C4-2B (cell line): ENCODE data around the gene SLC13A2.
"Not testable (repeated sequence)": the region's sequence is repeated elsewhere in the genome, so short reads cannot be mapped to it uniquely, and the experiment has no call there.

Experiments used
- H3K27ac ChIP-seq: fragments of 450-650 bp; 2 replicates; pipeline ENCODE4 v1.5.1; 2017
- ZFX ChIP-seq: fragments of 450-650 bp; IDR thresholded peaks from 2 replicates; pipeline ENCODE4 v1.6.1; 2017
- TF ChIP-seq, protein P1 (sequence below): fragments of 450-650 bp; conservative IDR thresholded peaks from 2 replicates; pipeline ENCODE4 v1.5.1; 2017; ENCODE audit warnings: mild to moderate bottlenecking

The SLC13A2 gene

DNA sequence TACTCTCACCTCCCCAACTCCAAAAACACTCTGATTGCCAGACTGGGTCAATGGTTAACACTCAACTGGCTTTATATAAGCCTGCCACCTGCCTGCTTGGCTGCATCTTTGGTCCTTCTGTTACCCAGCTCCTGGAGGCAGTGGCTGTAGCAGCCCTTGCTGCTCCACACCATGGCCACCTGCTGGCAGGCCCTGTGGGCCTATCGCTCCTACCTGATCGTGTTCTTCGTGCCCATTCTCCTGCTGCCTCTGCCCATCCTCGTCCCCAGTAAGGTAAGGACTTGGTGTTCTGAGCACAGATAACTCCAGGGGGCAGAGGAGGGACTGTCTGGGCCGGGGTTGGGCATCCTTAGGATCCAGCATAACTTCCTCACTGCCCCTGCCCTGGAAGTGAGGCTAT lies at the start of gene SLC13A2:
Gene SLC13A2 (plus strand): TSS at position 103 of the 400 bp plus-strand sequence. CDS start 69 bp downstream, at position 172.
- TF ChIP-seq, protein P1, sequence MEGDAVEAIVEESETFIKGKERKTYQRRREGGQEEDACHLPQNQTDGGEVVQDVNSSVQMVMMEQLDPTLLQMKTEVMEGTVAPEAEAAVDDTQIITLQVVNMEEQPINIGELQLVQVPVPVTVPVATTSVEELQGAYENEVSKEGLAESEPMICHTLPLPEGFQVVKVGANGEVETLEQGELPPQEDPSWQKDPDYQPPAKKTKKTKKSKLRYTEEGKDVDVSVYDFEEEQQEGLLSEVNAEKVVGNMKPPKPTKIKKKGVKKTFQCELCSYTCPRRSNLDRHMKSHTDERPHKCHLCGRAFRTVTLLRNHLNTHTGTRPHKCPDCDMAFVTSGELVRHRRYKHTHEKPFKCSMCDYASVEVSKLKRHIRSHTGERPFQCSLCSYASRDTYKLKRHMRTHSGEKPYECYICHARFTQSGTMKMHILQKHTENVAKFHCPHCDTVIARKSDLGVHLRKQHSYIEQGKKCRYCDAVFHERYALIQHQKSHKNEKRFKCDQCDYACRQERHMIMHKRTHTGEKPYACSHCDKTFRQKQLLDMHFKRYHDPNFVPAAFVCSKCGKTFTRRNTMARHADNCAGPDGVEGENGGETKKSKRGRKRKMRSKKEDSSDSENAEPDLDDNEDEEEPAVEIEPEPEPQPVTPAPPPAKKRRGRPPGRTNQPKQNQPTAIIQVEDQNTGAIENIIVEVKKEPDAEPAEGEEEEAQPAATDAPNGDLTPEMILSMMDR = no peak
- no peak for TF ChIP-seq ZFX
- peak within 1 kb of the TSS; percentile 65; the same call in 1 of the 2 replicates for H3K27ac ChIP-seq

DNA sequence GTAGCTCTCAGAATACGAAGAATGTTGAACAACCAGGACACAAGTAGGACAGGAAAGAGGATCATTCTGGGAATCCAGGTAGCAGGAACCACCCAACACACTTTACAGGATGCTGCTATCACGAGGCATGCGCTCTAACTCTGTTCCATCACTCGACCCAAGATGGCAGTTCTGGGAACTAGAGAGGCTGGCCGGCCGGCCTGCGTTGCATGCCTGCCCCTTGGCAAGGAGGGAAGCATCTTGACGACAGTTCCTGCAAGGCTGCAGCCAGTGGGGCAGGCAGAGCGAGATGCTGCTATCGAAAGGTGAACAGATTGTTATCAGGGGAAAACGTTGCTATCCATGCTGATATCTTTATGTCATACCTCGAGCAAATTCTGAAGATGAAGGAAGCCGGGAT lies 48.2 kb upstream of the SLC13A2 start:
- TF ChIP-seq, protein P1 = no peak
- no peak for TF ChIP-seq ZFX
- H3K27ac ChIP-seq = no peak overlapping the region

GRCh38 chr17:28426081-28426519 lies 47.3 kb upstream of the SLC13A2 start:
- TF ChIP-seq, protein P1 = peak; percentile 53
- no peak for TF ChIP-seq ZFX

DNA sequence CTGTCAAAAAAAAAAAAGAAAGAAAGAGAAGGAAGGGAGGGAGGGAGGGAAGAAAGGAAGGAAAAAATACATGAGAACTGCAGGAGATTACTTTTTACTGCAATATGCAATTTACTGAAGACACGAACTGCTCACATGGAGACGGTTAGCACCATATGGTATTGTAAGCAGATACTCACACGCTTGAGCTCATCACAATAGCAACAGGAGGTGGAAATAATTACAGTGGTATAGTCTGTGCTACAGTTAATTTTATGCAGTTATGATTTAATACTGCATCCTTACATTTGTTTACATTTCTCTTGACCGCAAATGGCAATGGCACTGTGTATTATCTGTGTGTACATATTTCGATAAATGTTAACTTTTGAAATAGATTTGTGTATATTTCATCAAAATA lies 46.1 kb upstream of the SLC13A2 start:
- TF ChIP-seq ZFX = no peak
- TF ChIP-seq, protein P1 = no peak

More at GRCh38 chr17:28426081-28426519, 47.3 kb upstream of the SLC13A2 start:
- no peak overlapping the region for H3K27ac ChIP-seq

DNA sequence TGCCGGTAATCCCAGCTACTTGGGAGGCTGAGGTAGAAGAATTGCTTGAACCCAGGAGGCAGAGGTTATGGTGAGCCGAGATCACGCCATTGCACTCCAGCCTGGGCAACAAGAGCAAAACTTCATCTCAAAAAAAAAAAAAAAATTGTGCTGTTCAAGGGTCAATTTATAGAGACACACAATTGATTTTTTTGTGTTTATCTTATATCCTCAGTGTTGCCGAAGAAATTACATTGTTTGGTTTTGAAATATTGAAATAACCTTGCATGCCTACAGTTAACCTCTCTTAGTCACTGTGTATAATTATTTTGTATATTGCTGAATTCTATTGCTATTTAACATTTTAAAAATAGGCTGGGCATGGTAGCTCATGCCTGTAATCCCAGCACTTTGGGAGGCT lies 45.5 kb upstream of the SLC13A2 start:
- H3K27ac ChIP-seq = not testable (repeated sequence)

More for the DNA sequence above, 46.1 kb upstream of the SLC13A2 start:
- no peak overlapping the region for H3K27ac ChIP-seq

DNA sequence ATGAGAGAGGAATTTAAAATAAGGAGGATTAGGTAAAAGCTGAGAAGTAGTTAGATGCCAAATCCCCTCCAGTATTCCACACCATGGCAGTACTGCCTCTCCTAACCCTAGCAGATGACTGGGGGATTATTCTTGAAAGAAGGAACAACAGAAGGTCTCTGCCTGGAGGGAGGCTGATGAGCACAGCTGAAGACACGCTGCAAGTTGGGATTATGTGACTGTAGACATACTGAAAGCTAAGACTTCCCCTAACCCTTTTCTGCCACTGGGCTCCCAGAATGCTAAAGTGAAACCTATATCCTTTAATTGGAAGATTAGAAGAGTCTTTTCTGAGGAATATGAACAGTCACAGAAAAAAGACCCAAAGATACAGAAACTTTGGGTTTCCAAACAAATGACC lies 39.7 kb upstream of the SLC13A2 start:
- TF ChIP-seq, protein P1 = no peak
- TF ChIP-seq ZFX = no peak
- no peak overlapping the region for H3K27ac ChIP-seq

GRCh38 chr17:28434326-28434725 lies 39.1 kb upstream of the SLC13A2 start:
- H3K27ac ChIP-seq = not testable (repeated sequence)

DNA sequence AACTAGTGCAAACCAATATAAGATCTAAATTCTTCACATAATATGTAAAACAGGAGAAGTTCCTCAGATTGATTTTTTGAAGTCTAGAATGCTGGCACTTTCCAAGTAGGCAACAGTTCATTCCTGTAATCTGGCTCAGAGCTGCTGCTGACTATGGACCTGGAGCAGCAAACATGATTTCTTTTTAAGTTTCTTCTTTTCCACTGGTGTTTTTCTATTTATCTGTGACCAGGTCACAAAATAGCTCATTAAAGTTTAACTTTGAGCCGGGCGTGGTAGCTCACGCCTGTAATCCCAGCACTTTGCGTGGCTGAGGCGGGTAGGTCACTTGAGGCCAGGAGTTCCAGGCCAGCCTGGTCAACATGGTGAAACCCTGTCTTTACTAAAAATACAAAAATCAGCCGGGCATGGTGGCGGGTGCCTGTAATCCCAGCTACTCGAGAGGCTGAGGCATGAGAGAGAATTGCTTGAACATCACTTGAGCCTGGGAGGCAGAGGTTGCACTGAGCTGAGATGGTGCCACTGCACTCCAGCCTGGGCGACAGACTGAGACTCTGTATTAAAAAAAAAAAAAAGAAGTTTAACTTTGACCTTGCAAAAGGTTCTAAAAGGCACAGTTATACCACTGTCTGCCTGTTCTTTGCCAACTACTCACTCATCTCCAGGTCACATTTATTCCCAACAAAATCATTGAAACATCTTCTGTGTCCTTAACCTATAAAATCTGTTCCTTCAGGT lies 29.4 kb upstream of the SLC13A2 start:
- no peak for TF ChIP-seq ZFX
- TF ChIP-seq, protein P1 = no peak

More for the DNA sequence above, 29.4 kb upstream of the SLC13A2 start:
- H3K27ac ChIP-seq = no peak overlapping the region
